GM20000 (cell line): ENCODE results near the gene CKMT2.

Experiments
- DNase-seq: peaks from one replicate; pipeline ENCODE4 v3.0.0; 2012; ENCODE audit warnings: low spot score
- CTCF ChIP-seq: IDR thresholded peaks from 2 replicates; pipeline ENCODE4 v1.5.1; 2012; ENCODE audit warnings: mild to moderate bottlenecking, control low read depth; ENCODE audit errors: extremely low read depth, missing control alignments

CKMT2 gene

GRCh38 chr5:81233080-81233634 lies at the start of gene CKMT2:
TSS of gene CKMT2 (plus strand) at chr5:81233322. CDS start at chr5:81251133, 17,811 bp downstream.
- DNase-seq = no peak
- TF ChIP-seq CTCF = no peak

- no peak for DNase-seq
- no peak for TF ChIP-seq CTCF
Measured at GRCh38 chr5:81183811-81184748, 49.0 kb upstream of the CKMT2 start.

- TF ChIP-seq CTCF = no peak
- DNase-seq = no peak
Measured at GRCh38 chr5:81184749-81185110, 48.4 kb upstream of the CKMT2 start.

GRCh38 chr5:81187885-81188284 lies 45.2 kb upstream of the CKMT2 start:
- TF ChIP-seq CTCF = no peak
- DNase-seq = peak; percentile 27

- DNase-seq = no peak
- TF ChIP-seq CTCF = no peak
Measured at GRCh38 chr5:81188962-81189361, 44.2 kb upstream of the CKMT2 start.

- DNase-seq = no peak
- no peak for TF ChIP-seq CTCF
Measured at GRCh38 chr5:81189875-81190498, 43.1 kb upstream of the CKMT2 start.
